ENCODE results near the gene RFX1. TPM values are rescaled to one million over a fixed set of nuclear protein-coding genes. Genes with fewer than 3 reads are reported as not detected.
"Not testable (repeated sequence)": the region's sequence is repeated elsewhere in the genome, so short reads cannot be mapped to it uniquely, and the experiment has no call there.

RFX1 gene
- total RNA-seq, 2 experiments from 2014 or later: 14.6 to 16.3 TPM

DNA sequence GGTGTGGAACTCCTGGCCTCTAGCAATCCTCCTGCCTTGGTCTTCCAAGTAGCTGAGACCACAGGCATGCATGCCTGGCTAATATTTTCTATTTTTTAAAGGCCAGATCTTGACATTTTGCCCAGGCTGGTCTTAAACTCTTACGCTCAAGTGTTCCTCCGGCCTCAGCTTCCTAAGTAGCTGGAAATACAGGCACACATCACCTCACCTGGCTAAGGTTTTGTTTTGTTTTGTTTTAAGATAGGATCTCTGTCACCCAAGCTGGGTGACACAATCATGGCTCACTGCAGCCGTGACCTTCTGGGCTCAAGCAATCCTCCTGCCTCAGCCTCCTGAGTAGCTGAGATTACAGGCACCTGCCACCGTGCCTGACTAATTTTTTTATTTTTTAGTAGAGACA lies 16.3 kb upstream of the RFX1 start:
- no peak overlapping the region for H3K4me3 ChIP-seq (ENCODE audit: low read length)
- no peaks in the 10 kb centered on the region for H3K36me3 Mint-ChIP-seq (ENCODE audit: low read depth)
- no peak for DNase-seq
- no peaks in the 10 kb centered on the region for H3K9me3 ChIP-seq (ENCODE audit: control insufficient read depth in 1 of 2, insufficient read depth in 1 of 2, low read length in 2 of 2)
- TF ChIP-seq, protein P1, sequence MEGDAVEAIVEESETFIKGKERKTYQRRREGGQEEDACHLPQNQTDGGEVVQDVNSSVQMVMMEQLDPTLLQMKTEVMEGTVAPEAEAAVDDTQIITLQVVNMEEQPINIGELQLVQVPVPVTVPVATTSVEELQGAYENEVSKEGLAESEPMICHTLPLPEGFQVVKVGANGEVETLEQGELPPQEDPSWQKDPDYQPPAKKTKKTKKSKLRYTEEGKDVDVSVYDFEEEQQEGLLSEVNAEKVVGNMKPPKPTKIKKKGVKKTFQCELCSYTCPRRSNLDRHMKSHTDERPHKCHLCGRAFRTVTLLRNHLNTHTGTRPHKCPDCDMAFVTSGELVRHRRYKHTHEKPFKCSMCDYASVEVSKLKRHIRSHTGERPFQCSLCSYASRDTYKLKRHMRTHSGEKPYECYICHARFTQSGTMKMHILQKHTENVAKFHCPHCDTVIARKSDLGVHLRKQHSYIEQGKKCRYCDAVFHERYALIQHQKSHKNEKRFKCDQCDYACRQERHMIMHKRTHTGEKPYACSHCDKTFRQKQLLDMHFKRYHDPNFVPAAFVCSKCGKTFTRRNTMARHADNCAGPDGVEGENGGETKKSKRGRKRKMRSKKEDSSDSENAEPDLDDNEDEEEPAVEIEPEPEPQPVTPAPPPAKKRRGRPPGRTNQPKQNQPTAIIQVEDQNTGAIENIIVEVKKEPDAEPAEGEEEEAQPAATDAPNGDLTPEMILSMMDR (IDR thresholded peaks at IDR 0.05): no peak
- no peak overlapping the region for H3K27ac ChIP-seq (ENCODE audit: low read depth in 1 of 2, low read length in 2 of 2)
- H3K4me1 ChIP-seq (ENCODE audit: insufficient read depth, low read length): peaks cover 24% of the 10 kb centered on the region
- CTCF ChIA-PET: interaction anchor here (1.8 kb wide), 2 partner anchors 11 to 26 kb away, joined by 6 to 8 read pairs; no protein-coding TSS in a partner anchor
- POLR2A ChIA-PET: no interaction called here
- H3K36me3 ChIP-seq (ENCODE audit: insufficient read depth, low read length): no peaks in the 10 kb centered on the region
- ATAC-seq (ENCODE audit: poor library complexity): no peak
- H3K27me3 Mint-ChIP-seq: no peaks in the 10 kb centered on the region
- H3K4me1 Mint-ChIP-seq (ENCODE audit: low read depth): peaks cover 11% of the 10 kb centered on the region
- H3K27ac Mint-ChIP-seq: no peak overlapping the region
- intact Hi-C loops (cut with DNase I, micrococcal nuclease): no loop called here
- H3K9me3 Mint-ChIP-seq: no peaks in the 10 kb centered on the region
- H3K4me3 Mint-ChIP-seq: no peak overlapping the region
- H3K27me3 ChIP-seq (ENCODE audit: control insufficient read depth in 1 of 2, insufficient read depth in 2 of 2, low read length in 2 of 2): no peaks in the 10 kb centered on the region

DNA sequence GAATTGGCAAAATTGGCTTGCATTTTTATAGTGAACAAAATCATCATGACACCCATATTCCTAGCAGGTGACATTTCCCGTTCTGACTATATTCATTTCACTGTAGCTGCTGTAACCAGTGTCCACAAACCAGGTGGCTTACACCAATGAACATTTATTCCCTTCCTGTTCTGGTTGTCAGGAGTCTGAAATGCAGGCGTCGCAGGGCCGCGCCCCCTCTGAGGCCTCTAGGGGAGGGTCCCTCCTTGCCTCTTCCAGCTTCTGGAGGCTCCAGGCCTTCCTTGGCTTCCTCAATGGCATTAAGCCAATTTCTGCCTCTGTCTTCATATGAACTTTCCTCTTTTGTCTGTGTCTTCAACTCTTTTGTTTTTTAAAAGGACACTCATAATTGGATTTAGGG lies 15.4 kb upstream of the RFX1 start:
- ATAC-seq (ENCODE audit: poor library complexity): no peak
- H3K9me3 ChIP-seq (ENCODE audit: control insufficient read depth in 1 of 2, insufficient read depth in 1 of 2, low read length in 2 of 2): no peaks in the 10 kb centered on the region
- H3K4me3 Mint-ChIP-seq: no peak overlapping the region
- intact Hi-C loops (cut with DNase I, micrococcal nuclease): no loop called here
- no peaks in the 10 kb centered on the region for H3K9me3 Mint-ChIP-seq
- no peaks in the 10 kb centered on the region for H3K27me3 Mint-ChIP-seq
- DNase-seq: no peak
- H3K36me3 Mint-ChIP-seq (ENCODE audit: low read depth): no peaks in the 10 kb centered on the region
- H3K27ac ChIP-seq (ENCODE audit: low read depth in 1 of 2, low read length in 2 of 2): no peak overlapping the region
- H3K36me3 ChIP-seq (ENCODE audit: insufficient read depth, low read length): no peaks in the 10 kb centered on the region
- peaks cover 11% of the 10 kb centered on the region for H3K4me1 Mint-ChIP-seq (ENCODE audit: low read depth)
- H3K27me3 ChIP-seq (ENCODE audit: control insufficient read depth in 1 of 2, insufficient read depth in 2 of 2, low read length in 2 of 2): no peaks in the 10 kb centered on the region
- H3K4me1 ChIP-seq (ENCODE audit: insufficient read depth, low read length): peaks cover 21% of the 10 kb centered on the region
- TF ChIP-seq, protein P1 (IDR thresholded peaks at IDR 0.05): no peak
- POLR2A ChIA-PET: interaction anchor here (0.8 to 1.7 kb wide), 2 partner anchors 10 to 15 kb away, joined by 3 to 6 read pairs; partner anchors contain the start of genes IL27RA and RFX1
- CTCF ChIA-PET: interaction anchor here (1.8 kb wide), 1 partner anchor 27 kb away, joined by 8 read pairs; no protein-coding TSS in a partner anchor
- H3K27ac Mint-ChIP-seq: no peak overlapping the region
- H3K4me3 ChIP-seq (ENCODE audit: low read length): no peak overlapping the region

DNA sequence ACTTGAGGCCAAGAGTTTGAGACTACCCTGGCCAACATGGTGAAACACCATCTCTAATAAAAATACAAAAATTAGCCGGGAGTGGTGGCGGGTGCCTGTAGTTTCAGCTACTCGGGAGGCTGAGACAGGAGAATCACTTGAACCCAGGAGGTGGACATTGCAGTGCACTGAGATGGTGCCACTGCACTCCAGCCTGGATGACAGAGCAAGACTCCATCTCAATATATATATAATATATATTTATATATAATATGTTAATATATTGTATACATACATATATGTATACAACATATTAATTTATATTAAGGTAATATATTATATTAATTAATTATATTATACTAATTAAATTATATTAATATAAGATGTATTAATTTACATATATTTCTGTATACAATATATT lies 13.6 kb upstream of the RFX1 start:
- H3K36me3 Mint-ChIP-seq (ENCODE audit: low read depth); H3K36me3 ChIP-seq (ENCODE audit: insufficient read depth, low read length); H3K27ac ChIP-seq (ENCODE audit: low read depth in 1 of 2, low read length in 2 of 2); H3K9me3 Mint-ChIP-seq; ATAC-seq (ENCODE audit: poor library complexity); H3K27me3 ChIP-seq (ENCODE audit: control insufficient read depth in 1 of 2, insufficient read depth in 2 of 2, low read length in 2 of 2); DNase-seq; intact Hi-C loops (cut with DNase I, micrococcal nuclease); H3K4me1 Mint-ChIP-seq (ENCODE audit: low read depth); H3K27ac Mint-ChIP-seq; H3K4me3 ChIP-seq (ENCODE audit: low read length); H3K27me3 Mint-ChIP-seq; H3K4me3 Mint-ChIP-seq; H3K9me3 ChIP-seq (ENCODE audit: control insufficient read depth in 1 of 2, insufficient read depth in 1 of 2, low read length in 2 of 2): not testable (repeated sequence)
- H3K4me1 ChIP-seq (ENCODE audit: insufficient read depth, low read length): peaks cover 13% of the 10 kb centered on the region
- CTCF ChIA-PET: interaction anchor here (1.5 kb wide), 1 partner anchor 29 kb away, joined by 4 read pairs; no protein-coding TSS in a partner anchor
- POLR2A ChIA-PET: interaction anchor here (2.8 kb wide), 1 partner anchor 12 kb away, joined by 11 read pairs; the partner anchor contains the start of gene IL27RA

DNA sequence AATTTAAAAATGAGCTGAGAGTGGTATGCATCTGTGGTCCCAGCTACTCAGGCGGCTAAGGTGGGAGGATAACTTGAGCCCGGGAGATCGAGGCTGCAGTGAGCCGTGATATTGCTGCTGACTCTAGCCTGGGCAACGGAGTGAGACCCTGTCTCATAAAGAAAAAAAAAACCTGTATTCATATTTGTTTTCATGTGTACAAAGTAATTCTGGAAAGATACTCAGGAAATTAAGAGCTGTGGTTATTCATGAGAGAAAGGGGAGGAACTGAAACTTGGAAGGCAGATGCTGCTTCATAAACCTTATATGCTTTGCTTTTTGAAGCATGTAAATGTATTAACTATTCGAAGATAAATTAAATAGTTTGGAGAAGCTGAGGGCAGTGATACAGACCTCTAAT lies 13.0 kb upstream of the RFX1 start:
- POLR2A ChIA-PET: interaction anchor here (0.6 to 2.8 kb wide), 3 partner anchors 12 to 874 kb away, joined by 3 to 11 read pairs (median 3); partner anchors contain the start of genes IL27RA and RFX1
- ATAC-seq (ENCODE audit: poor library complexity): no peak
- Mint-ChIP-seq H3K4me3 (no peak overlapping the region), H3K27me3 (no peaks in the 10 kb centered on the region), H3K9me3 (no peaks in the 10 kb centered on the region), H3K36me3 (ENCODE audit: low read depth) (no peaks in the 10 kb centered on the region), H3K4me1 (ENCODE audit: low read depth) (peaks cover 8% of the 10 kb centered on the region), H3K27ac (no peak overlapping the region)
- no peaks in the 10 kb centered on the region for H3K27me3 ChIP-seq (ENCODE audit: control insufficient read depth in 1 of 2, insufficient read depth in 2 of 2, low read length in 2 of 2)
- no peak for DNase-seq
- H3K9me3 ChIP-seq (ENCODE audit: control insufficient read depth in 1 of 2, insufficient read depth in 1 of 2, low read length in 2 of 2): no peaks in the 10 kb centered on the region
- TF ChIP-seq, protein P1 (IDR thresholded peaks at IDR 0.05): no peak
- CTCF ChIA-PET: interaction anchor here (1.5 kb wide), 1 partner anchor 30 kb away, joined by 4 read pairs; no protein-coding TSS in a partner anchor
- H3K27ac ChIP-seq (ENCODE audit: low read depth in 1 of 2, low read length in 2 of 2): no peak overlapping the region
- intact Hi-C loops (cut with DNase I, micrococcal nuclease): no loop called here
- H3K4me3 ChIP-seq (ENCODE audit: low read length): no peak overlapping the region
- no peaks in the 10 kb centered on the region for H3K36me3 ChIP-seq (ENCODE audit: insufficient read depth, low read length)
- peaks cover 13% of the 10 kb centered on the region for H3K4me1 ChIP-seq (ENCODE audit: insufficient read depth, low read length)

All from CD4-positive, alpha-beta T cell (primary cell).